Activated naive CD8-positive, alpha-beta T cell treated with anti-CD3 and anti-CD28 coated beads, Interleukin-2, amount 50 U/mL, for 16 hours (primary cell): ENCODE data around the gene FZR1.
A peak's percentile ranks its signal among the peaks of the same experiment; 100 is the strongest.

ENCODE experiments used
- DNase-seq: peaks from one replicate; pipeline ENCODE4 v3.0.0-alpha.2; 2020; ENCODE audit warnings: low read depth, low spot score

Gene FZR1

DNA sequence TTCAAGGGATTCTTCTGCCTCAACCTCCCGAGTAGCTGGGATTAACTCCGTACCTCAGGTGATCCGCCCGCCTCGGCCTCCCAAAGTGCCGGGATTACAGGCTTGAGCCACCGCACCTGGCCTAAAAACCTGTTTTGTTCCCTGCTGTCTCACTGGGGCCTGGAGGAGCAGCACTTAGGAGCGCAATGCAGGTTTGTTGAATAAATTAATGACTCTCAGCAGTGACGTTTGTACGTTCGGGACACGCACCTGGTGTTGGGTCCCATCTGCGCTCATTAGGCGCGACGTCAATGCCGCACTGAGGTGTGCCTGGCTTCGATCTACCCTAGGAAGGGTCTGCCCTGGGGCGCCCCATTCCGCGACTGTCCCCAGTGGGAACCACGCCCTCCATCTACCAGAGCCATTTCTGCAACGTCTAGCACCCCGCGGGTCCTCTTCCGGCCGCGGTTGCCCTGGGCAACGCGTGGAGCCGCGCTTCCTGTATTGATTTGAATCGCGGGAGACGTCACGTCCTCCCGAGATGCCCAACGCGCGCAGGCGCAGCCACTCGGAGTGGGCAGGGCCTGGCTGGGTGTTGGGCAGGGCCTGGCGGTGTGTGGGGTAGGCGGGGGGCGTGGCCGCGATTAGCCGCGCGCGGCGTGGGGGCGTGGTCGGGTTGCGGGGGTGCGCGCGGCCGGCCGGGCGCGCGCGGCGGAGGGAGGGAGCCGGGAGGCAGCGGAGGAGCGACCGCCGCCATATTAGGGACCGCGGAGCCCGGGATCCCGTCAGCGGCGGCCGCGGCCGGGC lies at the start of gene FZR1:
FZR1 (plus strand) TSS at position 714 of the 786 bp plus-strand sequence. CDS start 16,679 bp downstream, outside the sequence.
- DNase-seq = peak; percentile 98

GRCh38 chr19:3456925-3457527 lies 49.1 kb upstream of the FZR1 start:
- no peak for DNase-seq

GRCh38 chr19:3457528-3458228 lies 48.4 kb upstream of the FZR1 start:
- no peak for DNase-seq

- DNase-seq = no peak
Measured at GRCh38 chr19:3458229-3459088, 47.7 kb upstream of the FZR1 start.

GRCh38 chr19:3459089-3459881 lies 46.8 kb upstream of the FZR1 start:
- no peak for DNase-seq

DNA sequence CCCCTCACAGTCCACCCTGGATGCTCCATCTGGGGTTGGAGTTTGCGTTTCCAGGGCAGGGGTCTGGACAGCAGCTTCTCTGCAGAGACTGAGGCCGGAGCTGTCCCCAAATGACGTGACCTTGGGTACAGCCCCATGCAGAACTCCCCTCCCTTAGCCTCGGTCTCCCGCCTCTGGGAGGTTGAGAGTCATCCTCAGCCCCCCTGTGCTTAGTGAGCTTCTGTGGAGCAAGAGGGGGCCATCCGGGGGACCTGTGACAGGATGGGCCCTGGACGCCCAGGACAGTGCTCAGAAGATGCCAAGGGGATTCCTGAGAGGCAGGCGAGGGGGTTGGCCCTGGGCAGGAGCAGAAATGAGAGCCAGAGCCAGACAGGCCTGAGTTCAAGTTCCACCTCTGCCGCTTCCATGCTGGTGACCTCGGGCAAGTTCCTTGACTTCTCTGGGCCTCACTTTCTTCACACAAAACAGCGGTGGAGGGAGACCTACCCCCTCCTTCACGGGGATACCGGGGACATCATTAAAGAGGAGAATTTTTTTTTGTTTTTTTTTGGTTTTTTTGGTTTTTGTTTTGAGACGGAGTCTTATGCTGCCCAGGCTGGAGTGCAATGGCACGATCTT lies 46.0 kb upstream of the FZR1 start:
- no peak for DNase-seq

DNA sequence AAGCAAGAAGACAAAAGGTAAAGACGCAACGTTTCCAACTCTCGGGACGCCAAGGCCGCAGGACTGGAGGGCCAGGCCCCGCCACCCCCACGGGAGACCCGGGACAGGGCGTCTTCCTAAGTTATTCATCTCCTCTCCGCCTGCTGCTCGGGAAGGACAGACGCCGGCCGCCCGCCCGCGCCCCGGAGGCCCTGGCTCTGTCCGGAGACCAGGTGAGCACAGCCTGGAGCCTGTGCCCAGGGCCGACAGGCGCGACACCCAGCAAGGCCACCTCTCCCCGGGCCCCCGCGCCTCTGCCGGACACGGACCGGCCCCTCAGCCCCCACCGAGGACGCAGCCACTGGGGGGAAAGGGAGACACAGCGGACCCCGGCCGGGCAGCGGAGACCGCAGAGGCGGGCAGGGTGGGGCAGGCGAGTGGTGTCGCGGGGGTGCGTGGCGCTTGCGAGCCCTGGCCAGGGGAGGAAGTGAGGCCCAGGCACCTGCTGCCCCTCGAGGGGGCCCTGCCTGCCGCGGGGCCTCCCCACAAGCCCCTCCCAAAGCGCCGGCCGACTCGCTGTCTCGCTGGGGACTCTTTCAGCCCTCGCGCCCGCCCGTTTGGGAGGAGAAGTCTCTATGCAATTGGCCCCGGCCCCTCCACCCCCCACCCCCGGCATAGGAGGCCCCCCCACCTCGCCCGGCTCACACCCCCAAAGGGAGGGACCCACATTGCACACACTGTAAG lies 43.0 kb upstream of the FZR1 start:
- no peak for DNase-seq

DNA sequence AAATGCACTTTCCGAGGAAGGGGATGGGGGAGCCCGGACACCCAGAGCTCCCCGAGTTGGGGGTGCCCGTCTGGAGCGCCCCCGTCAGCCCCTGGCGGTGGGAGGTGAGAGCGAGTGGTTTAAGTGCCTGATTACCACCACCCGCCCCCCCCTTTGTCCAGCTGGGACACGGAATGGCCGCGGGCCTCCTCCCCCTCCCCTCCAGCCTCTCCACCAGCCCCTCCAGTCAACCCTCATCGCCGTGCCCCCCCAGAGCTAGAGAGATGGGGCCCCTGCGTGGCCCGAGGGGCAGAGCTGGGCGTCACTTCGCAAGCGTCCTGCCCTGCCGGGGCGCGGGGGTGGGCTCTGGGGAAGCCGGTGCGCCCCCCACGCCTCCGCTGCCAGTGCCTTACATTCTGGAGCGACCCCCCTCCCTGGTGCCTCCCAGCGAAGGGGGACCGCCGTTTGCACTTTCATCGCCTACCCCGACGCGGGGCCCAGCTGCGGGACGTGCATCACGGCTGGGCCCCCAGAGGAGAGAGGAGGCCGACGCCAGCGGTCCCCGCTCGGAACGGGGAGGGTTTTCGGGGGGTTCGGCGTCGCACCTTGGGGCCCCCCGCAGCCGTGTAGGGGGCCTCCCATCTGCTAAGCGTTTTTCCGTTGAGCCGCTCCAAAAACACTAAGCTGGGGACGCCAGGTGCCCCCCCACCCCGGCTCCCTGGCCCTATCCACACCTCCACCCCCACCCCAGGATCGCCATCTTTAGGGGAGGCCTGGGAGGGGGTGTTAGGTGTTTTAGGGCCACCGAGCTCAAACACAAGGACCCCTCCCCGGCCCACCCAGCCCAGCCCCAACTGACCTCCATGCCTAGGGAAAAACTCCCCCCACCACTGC lies 42.2 kb upstream of the FZR1 start:
- no peak for DNase-seq

- DNase-seq = no peak
Measured at GRCh38 chr19:3464587-3465235, 41.4 kb upstream of the FZR1 start.

DNA sequence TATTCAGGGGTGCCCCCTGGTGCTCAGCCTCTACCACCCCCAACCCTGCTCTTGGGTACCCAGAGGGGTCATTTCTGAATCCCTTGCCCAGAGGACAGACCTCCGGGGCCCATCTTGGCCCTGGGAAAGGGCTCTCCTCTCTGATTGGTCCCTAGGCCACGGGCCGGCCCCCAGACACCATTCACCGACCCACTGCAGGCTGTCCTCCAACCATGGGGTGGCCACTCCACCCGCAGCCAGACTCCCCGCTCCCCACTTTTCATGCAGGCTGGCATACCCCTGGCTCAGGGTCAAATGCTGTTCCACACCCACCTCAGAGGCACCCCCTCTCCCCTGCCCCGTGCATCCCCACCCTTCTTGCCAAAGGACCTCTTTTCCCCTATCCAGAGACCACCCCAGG lies 40.6 kb upstream of the FZR1 start:
- DNase-seq = no peak

GRCh38 chr19:3466635-3467034 lies 39.5 kb upstream of the FZR1 start:
- DNase-seq = no peak

DNA sequence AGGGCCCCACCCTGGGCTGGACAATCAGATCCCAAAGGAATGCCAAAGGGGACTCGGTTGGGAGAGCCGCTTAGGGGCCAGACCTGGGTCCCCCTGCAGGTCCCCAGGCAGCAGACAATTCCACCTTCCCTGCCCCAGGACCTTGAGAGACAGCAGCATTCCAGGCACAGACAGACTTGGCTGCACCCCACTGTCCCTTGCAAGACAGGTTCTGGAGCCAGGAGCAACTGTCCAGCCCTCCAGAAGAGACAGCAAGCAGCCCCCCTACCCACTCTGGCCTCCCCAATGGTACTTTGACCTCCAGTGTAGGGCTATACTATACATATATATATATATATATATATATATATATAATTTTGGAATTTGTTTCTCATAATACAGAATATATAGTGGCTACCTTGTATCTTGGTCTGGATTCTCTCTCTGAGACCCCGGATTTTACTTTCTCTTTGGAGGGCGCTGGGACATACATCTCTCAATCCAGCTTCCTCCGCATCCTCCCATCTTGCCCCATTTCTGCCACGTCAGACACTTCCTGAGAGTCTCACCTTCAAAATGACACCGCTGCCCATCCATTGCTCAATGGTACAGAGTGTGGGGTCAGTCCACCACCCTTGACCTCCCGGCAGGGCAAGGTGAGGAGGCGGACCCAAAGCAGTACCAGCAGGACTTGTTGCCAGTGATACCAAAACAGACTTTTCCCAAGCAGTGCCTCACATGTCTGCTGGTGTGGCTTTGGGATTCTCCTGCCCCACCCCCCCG lies 38.5 kb upstream of the FZR1 start:
- no peak for DNase-seq

DNA sequence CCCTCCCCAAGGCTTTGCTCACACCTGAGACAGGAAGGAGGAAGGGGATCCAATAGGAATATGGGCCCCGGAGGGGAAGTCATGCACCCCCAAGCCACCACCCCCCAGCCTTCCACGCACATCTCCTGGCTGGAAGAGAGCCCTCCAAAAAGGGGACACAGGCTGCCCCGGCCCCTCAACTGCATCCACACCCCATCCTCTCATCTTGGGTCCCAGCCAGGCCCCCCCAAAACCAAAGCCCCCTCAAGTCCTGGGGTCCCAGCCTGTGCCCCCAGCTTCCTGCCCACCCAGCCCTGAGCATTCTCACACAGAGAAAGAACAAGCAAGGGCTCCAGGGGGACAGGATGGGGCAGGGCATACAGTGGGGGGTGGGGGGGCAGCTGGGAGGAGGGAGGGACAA lies 37.9 kb upstream of the FZR1 start:
- DNase-seq = no peak

GRCh38 chr19:3469638-3470499 lies 36.2 kb upstream of the FZR1 start:
- no peak for DNase-seq

- no peak for DNase-seq
Measured at GRCh38 chr19:3470500-3471128, 35.5 kb upstream of the FZR1 start.
